ENCODE data around the gene KHK. TPM values are rescaled to one million over a fixed set of nuclear protein-coding genes. Genes with fewer than 3 reads are reported as not detected.

Gene KHK
- total and polyA plus RNA-seq, 9 of the 15 experiments (the other 6 are each of a cell fraction or from before 2014, with no cell fraction given) = 1.5 to 10.7 (median 5.2) TPM

- TF ChIP-seq THAP12 (CRISPR knock-in tag; IDR thresholded peaks at IDR 0.05) (no peak; the same call in 1 of the 2 replicates), RERE (CRISPR knock-in tag; IDR thresholded peaks at IDR 0.05; ENCODE audit: borderline replicate concordance) (no peak), BCLAF1 (IDR thresholded peaks at IDR 0.05; ENCODE audit: borderline replicate concordance in 1 of 2, control insufficient read depth in 1 of 2, low read depth in 2 of 2, low read length in 1 of 2) (no peak), RNF219 (CRISPR knock-in tag; IDR thresholded peaks at IDR 0.05) (peak; percentile 71; the same call in 1 of the 2 replicates), ZNF717 (CRISPR knock-in tag; IDR thresholded peaks at IDR 0.05) (no peak), ZNF134 (CRISPR knock-in tag; conservative IDR thresholded peaks at IDR 0.05) (no peak), NCOR1 (IDR thresholded peaks at IDR 0.05) (peak; percentile 40; the same call in 1 of the 2 replicates), ETV1 (tag; conservative IDR thresholded peaks at IDR 0.05; ENCODE audit: low read depth) (no peak; the same call in 1 of the 2 replicates), NR2C1 (IDR thresholded peaks at IDR 0.05) (no peak), NR2C1 (tag; IDR thresholded peaks at IDR 0.05) (no peak), MCM3 (IDR thresholded peaks at IDR 0.05) (no peak), SOX6 (IDR thresholded peaks at IDR 0.05) (peak; percentile 40; the same call in 1 of the 2 replicates), FOS (IDR thresholded peaks at IDR 0.05; ENCODE audit: extremely low read depth, insufficient read length) (peak; percentile 16)
Observed at GRCh38 chr2:27050281-27050995, 36.1 kb upstream of the KHK start (continued).
